HUDEP-2 (cell line): ENCODE data around the gene PLXNA3.

Experiments
- DNase-seq, 76 experiments: peaks; one replicate each; lab custom pipeline; 2025; ENCODE audit not compliant: unreplicated experiment in 76 of 76; lab: John Stamatoyannopoulos, UW

PLXNA3 gene

DNA sequence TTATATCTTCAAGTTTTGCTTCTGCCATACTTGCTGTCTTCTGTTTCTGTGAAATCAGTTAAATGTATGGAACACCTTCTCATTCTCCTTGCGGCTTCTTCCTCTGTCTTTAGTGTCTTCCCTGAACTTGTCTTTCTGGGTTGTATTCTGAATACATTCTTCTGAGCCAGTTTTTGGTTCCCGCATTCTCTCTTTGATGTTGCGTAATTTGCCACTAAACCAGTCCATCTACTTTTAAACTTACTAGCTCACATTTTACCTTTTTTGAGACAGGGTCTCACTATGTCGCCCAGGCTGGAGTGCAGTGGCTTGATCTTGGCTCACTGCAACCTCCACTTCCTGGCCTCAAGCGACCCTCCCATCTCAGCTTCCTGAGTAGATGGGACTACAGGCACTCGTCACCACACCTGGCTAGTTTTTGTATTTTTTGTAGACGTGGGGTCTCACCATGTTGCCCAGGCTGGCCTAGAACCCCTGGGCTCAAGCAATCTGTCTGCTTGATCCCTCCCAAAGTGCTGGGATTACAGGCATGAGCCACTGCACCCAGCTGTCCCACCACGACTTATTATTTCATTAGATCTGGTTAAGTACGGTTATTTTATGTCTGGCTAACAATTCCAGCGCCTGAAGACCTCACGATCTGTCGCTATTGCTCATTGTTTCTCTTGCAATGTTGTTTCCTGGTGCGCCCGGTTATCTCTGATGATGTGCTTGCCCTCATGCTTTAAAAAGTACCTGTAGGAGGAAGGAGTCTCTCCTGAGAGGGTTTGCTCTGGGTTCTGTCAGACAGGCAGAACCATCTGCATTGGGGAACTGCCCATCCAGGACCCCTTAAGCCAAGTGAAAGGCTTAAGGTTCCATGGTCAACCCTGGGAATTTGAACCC lies 67.8 kb downstream of the PLXNA3 start:
- no peak for DNase-seq

DNA sequence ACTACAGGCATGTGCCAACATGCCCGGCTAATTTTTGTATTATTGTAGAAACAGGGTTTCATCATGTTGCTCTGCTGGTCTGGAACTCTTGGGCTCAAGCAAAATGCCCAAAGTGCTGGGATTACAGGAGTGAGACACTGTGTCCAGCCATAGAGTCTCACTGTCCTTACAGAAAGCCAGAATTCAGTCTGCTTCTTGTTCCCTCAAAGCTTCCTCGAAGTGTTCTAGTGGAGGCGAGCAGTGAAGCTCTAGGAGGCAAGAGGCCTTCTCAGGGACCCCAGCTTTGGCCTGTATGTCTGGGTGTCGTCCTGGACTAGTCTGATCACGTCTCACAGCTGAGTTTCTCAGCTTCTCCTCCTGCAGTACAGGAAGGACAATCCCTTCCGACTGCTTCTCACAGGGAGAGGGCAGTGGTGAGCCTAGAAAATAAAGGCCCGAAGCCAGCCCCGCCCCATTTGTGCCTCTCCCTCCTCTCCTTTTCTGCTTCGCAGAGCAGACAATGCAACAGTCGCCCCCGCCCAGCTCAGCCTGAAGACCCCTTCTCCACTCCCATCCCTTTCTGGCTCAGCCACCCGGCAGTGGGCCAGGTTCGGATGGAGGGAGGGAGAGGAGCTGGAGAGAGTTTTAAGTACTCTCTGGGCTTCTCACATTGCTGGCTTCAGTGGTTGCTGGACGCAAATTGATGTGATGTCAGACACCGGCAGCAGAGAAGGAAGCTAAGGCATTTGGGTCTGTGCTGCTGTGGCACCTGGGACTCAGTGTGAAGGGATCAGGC lies 69.0 kb downstream of the PLXNA3 start:
- peak in 71 of 76 experiments; percentile 1 to 75 (median 45) for DNase-seq
